RWPE1 (cell line): ENCODE measurements around the gene BICC1.

ENCODE experiments used
- CTCF ChIA-PET: fragments of 350-600 bp; sonication (Branson Sonifier 250); formaldehyde crosslinking; extraction: SDS; loops from one replicate; lab custom pipeline; 2021; lab: Yijun Ruan, JAX
- POLR2A ChIA-PET: fragments of 400-600 bp; formaldehyde crosslinking; extraction: SDS; loops from one replicate; lab custom pipeline; 2020; ENCODE audit warnings: antibody characterized with exemption; ENCODE audit not compliant: low non-redundant PET; lab: Yijun Ruan, JAX
- DNase-seq: peaks from one replicate; pipeline ENCODE4 v3.0.0; 2012; ENCODE audit warnings: low spot score
- H3K27ac ChIP-seq: fragments of 450-650 bp; 2 replicates; pipeline ENCODE4 v1.5.1; 2017
- TF ChIP-seq, protein P1 (sequence below): fragments of 450-650 bp; conservative IDR thresholded peaks from 2 replicates; pipeline ENCODE4 v1.5.1; 2017; ENCODE audit warnings: low read depth, mild to moderate bottlenecking

BICC1 gene

DNA sequence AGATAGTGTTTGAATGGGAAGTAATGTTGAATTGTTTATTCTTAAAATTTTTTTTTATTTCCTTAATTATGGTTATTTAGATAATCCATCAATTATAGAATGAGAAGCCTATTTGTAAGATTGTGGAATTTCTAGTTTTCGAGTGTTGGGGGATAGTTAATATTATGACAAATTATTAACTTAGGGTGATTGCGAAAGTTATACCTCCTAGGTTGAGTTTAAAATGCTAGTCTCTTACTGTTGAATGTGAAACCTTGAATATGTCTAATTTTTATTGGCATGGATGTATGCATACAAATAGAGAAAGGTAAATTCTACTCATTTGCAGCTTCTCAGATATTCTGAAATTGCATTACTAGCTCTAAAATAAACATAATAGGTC is 43.2 kb downstream of the BICC1 start:
- H3K27ac ChIP-seq, result no peak overlapping the region
- DNase-seq, result no peak
- CTCF ChIA-PET, result no interaction called here
- POLR2A ChIA-PET, result no interaction called here
- TF ChIP-seq, protein P1, sequence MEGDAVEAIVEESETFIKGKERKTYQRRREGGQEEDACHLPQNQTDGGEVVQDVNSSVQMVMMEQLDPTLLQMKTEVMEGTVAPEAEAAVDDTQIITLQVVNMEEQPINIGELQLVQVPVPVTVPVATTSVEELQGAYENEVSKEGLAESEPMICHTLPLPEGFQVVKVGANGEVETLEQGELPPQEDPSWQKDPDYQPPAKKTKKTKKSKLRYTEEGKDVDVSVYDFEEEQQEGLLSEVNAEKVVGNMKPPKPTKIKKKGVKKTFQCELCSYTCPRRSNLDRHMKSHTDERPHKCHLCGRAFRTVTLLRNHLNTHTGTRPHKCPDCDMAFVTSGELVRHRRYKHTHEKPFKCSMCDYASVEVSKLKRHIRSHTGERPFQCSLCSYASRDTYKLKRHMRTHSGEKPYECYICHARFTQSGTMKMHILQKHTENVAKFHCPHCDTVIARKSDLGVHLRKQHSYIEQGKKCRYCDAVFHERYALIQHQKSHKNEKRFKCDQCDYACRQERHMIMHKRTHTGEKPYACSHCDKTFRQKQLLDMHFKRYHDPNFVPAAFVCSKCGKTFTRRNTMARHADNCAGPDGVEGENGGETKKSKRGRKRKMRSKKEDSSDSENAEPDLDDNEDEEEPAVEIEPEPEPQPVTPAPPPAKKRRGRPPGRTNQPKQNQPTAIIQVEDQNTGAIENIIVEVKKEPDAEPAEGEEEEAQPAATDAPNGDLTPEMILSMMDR, result no peak

DNA sequence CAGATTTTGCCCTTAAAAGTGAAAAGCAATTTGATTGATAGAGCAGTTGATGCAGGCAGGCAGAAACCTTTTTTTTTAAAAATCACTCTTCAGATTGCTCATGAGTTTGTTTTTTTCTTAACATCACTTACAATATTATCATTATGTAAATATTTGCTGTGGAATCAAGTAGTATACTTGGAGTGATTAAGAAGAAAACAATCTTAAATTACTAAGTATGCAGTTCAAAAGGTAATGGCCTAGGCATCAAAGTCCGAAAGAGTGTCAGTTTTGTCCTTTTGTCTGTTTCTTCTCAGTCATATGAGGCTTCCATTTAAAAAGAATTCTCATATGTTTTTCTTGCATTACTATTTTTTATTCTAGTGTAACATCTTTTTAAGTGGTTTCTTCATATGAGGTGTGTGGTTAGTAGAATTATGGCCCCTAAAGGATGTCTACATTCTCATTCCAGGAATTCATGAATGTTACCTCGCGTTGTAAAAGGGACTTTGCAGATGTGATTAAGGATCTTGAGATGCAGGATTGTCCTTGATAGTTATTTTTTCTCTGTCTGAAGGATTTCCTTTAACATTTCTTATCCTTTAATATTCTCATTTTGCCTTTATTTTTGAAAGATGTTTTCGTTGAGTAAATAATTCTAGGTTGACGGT is 44.0 kb downstream of the BICC1 start:
- DNase-seq, result no peak
- CTCF ChIA-PET, result interaction anchor here (1.3 kb wide), 1 partner anchor 26 kb away, joined by 5 read pairs; no protein-coding TSS in a partner anchor
- no peak overlapping the region for H3K27ac ChIP-seq
- TF ChIP-seq, protein P1, result no peak
- POLR2A ChIA-PET, result no interaction called here

DNA sequence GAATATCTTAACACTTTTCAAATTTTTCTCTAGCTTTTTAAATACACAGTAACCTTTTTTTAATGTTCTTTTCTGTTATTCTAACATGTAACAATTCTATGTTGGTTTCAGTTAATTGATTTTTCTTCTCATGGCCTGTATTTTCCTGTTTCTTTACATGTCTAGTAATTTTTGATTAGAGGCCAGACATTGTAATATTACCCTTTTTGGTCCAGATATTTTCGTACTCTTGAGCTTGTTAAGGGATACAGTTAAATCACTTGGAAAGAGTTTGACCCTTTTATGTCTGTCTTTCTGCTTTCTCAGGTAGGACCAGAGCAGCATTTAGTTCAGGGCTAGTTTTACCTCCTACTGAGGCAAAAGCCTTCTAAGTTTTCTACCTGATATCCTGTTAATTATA is 45.0 kb downstream of the BICC1 start:
- ChIA-PET CTCF (interaction anchor here (0.6 to 1.3 kb wide), 2 partner anchors 27 to 167 kb away, joined by 3 to 5 read pairs; no protein-coding TSS in a partner anchor), POLR2A (no interaction called here)
- TF ChIP-seq, protein P1, result no peak
- H3K27ac ChIP-seq, result no peak overlapping the region
- no peak for DNase-seq

DNA sequence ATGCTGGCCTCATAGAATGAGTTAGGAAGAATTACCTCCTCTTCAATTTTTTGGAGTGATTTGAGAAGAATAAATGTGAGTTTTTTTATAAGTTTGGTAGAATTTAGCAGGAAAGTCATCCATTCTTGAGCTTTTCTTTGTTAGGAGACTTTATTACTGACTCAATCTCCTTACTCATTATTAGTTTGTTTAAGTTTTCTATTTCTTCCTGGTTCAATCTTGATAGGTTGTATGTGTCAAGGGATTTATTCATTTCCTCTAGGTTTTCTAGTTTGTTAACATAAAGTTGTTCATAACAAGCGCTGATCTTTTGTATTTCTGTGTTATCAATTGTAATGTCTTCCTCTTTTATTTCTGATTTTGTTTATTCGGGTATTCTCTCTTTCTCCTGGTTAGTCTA is 47.4 kb downstream of the BICC1 start:
- POLR2A ChIA-PET, result no interaction called here
- CTCF ChIA-PET, result no interaction called here
- no peak for DNase-seq
- H3K27ac ChIP-seq, result no peak overlapping the region
- TF ChIP-seq, protein P1, result no peak

DNA sequence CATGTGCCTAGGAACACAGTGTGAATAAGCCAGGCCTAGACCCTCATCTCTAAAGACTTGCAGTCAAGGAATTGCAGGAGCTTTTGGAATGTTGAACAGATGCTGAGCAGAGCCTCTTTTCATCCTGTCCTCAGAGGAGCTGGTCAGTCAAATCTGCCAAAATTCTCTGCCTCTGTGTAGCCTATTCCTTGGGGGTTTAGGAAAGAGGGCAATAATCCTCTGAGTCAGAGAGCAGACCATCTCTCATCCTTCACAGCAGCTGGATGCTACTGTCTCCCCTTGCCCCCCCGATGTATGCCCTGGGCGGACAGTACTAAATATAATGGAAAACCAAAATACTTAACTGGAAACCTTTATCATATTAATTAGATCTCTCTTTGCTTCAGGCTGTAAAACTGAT is 52.6 kb downstream of the BICC1 start:
- DNase-seq, result no peak
- POLR2A ChIA-PET, result no interaction called here

DNA sequence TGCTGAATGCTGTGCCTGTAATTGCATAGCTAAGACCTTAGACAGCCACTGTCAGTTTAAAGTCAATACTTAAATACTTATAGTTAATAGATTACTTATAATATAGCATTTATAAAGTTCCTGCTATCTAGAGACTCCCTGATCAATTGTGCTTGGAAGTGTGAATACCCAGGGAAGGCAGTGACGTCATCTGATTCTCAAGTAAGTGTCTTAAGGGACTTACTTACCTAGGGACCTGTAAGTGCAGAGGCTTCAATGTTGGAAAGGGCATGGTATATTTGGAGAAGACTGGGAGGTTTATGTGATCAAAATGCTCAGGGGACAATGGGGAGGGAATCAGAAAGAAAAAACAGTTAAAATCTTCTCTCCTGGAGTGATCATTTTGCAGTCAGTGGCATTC is 55.0 kb downstream of the BICC1 start:
- TF ChIP-seq, protein P1, result no peak
- no peak overlapping the region for H3K27ac ChIP-seq
- DNase-seq, result no peak
- ChIA-PET POLR2A (no interaction called here), CTCF (no interaction called here)

More for the DNA sequence above, 52.6 kb downstream of the BICC1 start:
- CTCF ChIA-PET, result no interaction called here
- TF ChIP-seq, protein P1, result no peak
- no peak overlapping the region for H3K27ac ChIP-seq
